Smooth muscle cell (in vitro differentiated cells): ENCODE results near the gene ZNF431. TPM values are rescaled to one million over a fixed set of nuclear protein-coding genes. Genes with fewer than 3 reads are reported as not detected.
"Not testable (repeated sequence)": the region's sequence is repeated elsewhere in the genome, so short reads cannot be mapped to it uniquely, and the experiment has no call there.

ENCODE experiments used
- DNase-seq: peaks from one replicate; lab custom pipeline; 2025; ENCODE audit not compliant: unreplicated experiment; lab: John Stamatoyannopoulos, UW
- H2AFZ ChIP-seq: fragments of 200-600 bp; sonication (generic); 2 replicates; pipeline ENCODE4 v1.6.0; 2016; ENCODE audit warnings: antibody characterized with exemption, low read depth, mild to moderate bottlenecking
- H3F3A ChIP-seq: fragments of 200-600 bp; sonication (generic); 2 replicates; pipeline ENCODE4 v1.6.0; 2017; ENCODE audit warnings: antibody characterized with exemption, low read depth
- H3K27ac ChIP-seq: fragments of 200-600 bp; sonication (generic); 2 replicates; pipeline ENCODE4 v1.5.1; 2016; ENCODE audit warnings: low read depth, mild to moderate bottlenecking
- H3K27me3 ChIP-seq: fragments of 200-600 bp; sonication (generic); 2 replicates; pipeline ENCODE4 v1.6.1; 2016; ENCODE audit warnings: low read depth, mild to moderate bottlenecking
- H3K36me3 ChIP-seq: fragments of 200-600 bp; sonication (generic); 2 replicates; pipeline ENCODE4 v1.5.1; 2016; ENCODE audit warnings: low read depth
- H3K4me1 ChIP-seq: fragments of 200-600 bp; sonication (generic); 2 replicates; pipeline ENCODE4 v1.5.1; 2016; ENCODE audit warnings: low read depth
- H3K4me2 ChIP-seq: fragments of 200-600 bp; sonication (generic); 2 replicates; pipeline ENCODE4 v1.6.0; 2016; ENCODE audit warnings: mild to moderate bottlenecking
- H3K4me3 ChIP-seq: fragments of 200-600 bp; sonication (generic); 2 replicates; pipeline ENCODE4 v1.5.1; 2016; ENCODE audit warnings: mild to moderate bottlenecking
- H3K79me2 ChIP-seq: fragments of 200-600 bp; sonication (generic); 2 replicates; pipeline ENCODE4 v1.6.0; 2016; ENCODE audit warnings: low read depth, mild to moderate bottlenecking
- H3K9ac ChIP-seq: fragments of 200-600 bp; sonication (generic); 2 replicates; pipeline ENCODE4 v1.6.0; 2016; ENCODE audit warnings: low read depth
- H3K9me3 ChIP-seq: fragments of 200-600 bp; sonication (generic); replicated peaks from 2 replicates; pipeline ENCODE4 v1.5.1; 2016; ENCODE audit warnings: low read depth
- H4K20me1 ChIP-seq: fragments of 200-600 bp; sonication (generic); 2 replicates; pipeline ENCODE4 v1.6.0; 2016; ENCODE audit warnings: low read depth
- CTCF ChIP-seq: fragments of 200-600 bp; sonication (generic); IDR thresholded peaks from 2 replicates; pipeline ENCODE4 v1.5.1; 2017; ENCODE audit warnings: borderline replicate concordance, mild to moderate bottlenecking, antibody characterized with exemption; ENCODE audit not compliant: insufficient read depth, poor library complexity, severe bottlenecking
- WGBS: methylation state at CpG from one replicate; pipeline ENCODE4 v1.1.7; 2016; ENCODE audit warnings: low lambda C conversion rate; 5-methylcytosine and 5-hydroxymethylcytosine counted together
- polyA plus RNA-seq: library from polyadenylated mRNA; unstranded; fragments of >200 nt; fragmentation: Nextera tagmentation; extraction: Ambion mirVana; gene quantifications from 2 replicates; pipeline ENCODE4 v1.2.1, GENCODE V29; 2016
- total RNA-seq: library from RNA; depleted of rRNA; stranded (reverse); fragments of >200 nt; gene quantifications from 2 replicates; pipeline ENCODE4 v1.2.3, GENCODE V29; 2014

The ZNF431 gene
- total and polyA plus RNA-seq, 2 experiments from 2014 or later, result 5.2 to 14.7 TPM

- H4K20me1 ChIP-seq, result no peaks in the 10 kb centered on the region
- H3K4me3 ChIP-seq, result no peak overlapping the region
- H3K9me3 ChIP-seq, result peaks cover 2% of the 10 kb centered on the region
- no peaks in the 10 kb centered on the region for H3K79me2 ChIP-seq
- no peak for TF ChIP-seq CTCF
- no peaks in the 10 kb centered on the region for H3K4me1 ChIP-seq
- no peak overlapping the region for H3K9ac ChIP-seq
- H2AFZ ChIP-seq, result no peak overlapping the region
- 48% methylated on average over 6 of the region's 6 CpGs for WGBS
- H3K27me3 ChIP-seq, result no peaks in the 10 kb centered on the region
- no peak overlapping the region for H3K4me2 ChIP-seq
- H3K36me3 ChIP-seq, result no peaks in the 10 kb centered on the region
- H3K27ac ChIP-seq, result no peak overlapping the region
- no peaks in the 10 kb centered on the region for H3F3A ChIP-seq
- no peak for DNase-seq
Observed at GRCh38 chr19:21210037-21210621, 68.3 kb downstream of the ZNF431 start.

- no peak overlapping the region for H2AFZ ChIP-seq
- no peaks in the 10 kb centered on the region for H3K27me3 ChIP-seq
- H3K36me3 ChIP-seq, result no peaks in the 10 kb centered on the region
- H3K4me1 ChIP-seq, result no peaks in the 10 kb centered on the region
- no peak overlapping the region for H3K4me3 ChIP-seq
- no peak overlapping the region for H3K9ac ChIP-seq
- H3K4me2 ChIP-seq, result no peak overlapping the region
- H3K9me3 ChIP-seq, result peaks cover 10% of the 10 kb centered on the region
- no peaks in the 10 kb centered on the region for H3F3A ChIP-seq
- H4K20me1 ChIP-seq, result no peaks in the 10 kb centered on the region
- no peaks in the 10 kb centered on the region for H3K79me2 ChIP-seq
- H3K27ac ChIP-seq, result no peak overlapping the region
- DNase-seq, result no peak
- no peak for TF ChIP-seq CTCF
Observed at GRCh38 chr19:21221693-21222092, 79.9 kb downstream of the ZNF431 start.

- H3K27ac ChIP-seq, H2AFZ ChIP-seq, H3K9me3 ChIP-seq, H3K4me2 ChIP-seq, H3F3A ChIP-seq, H3K4me3 ChIP-seq, H3K27me3 ChIP-seq, H3K79me2 ChIP-seq, DNase-seq, H3K4me1 ChIP-seq, H3K36me3 ChIP-seq, H4K20me1 ChIP-seq, H3K9ac ChIP-seq: not testable (repeated sequence)
- 82% methylated on average over 3 of the region's 3 CpGs for WGBS
Observed at GRCh38 chr19:21229938-21230337, 88.1 kb downstream of the ZNF431 start.

GRCh38 chr19:21233691-21234090 is 91.9 kb downstream of the ZNF431 start:
- Histone ChIP-seq H3K4me2 (no peak overlapping the region), H3K36me3 (no peaks in the 10 kb centered on the region), H3K9me3 (peaks cover 6% of the 10 kb centered on the region), H2AFZ (no peak overlapping the region), H4K20me1 (no peaks in the 10 kb centered on the region), H3K27ac (no peak overlapping the region), H3K27me3 (no peaks in the 10 kb centered on the region), H3K4me3 (no peak overlapping the region), H3F3A (no peaks in the 10 kb centered on the region), H3K79me2 (no peaks in the 10 kb centered on the region), H3K9ac (no peak overlapping the region), H3K4me1 (no peaks in the 10 kb centered on the region)
- TF ChIP-seq CTCF, result no peak
- 88% methylated on average over 2 of the region's 2 CpGs for WGBS
- DNase-seq, result no peak

- not testable (repeated sequence) for H4K20me1 ChIP-seq, H3K27ac ChIP-seq, H3K27me3 ChIP-seq, H2AFZ ChIP-seq, H3K9me3 ChIP-seq, H3K79me2 ChIP-seq, H3K4me3 ChIP-seq, DNase-seq, H3K4me1 ChIP-seq, H3K4me2 ChIP-seq, H3F3A ChIP-seq, H3K36me3 ChIP-seq, H3K9ac ChIP-seq
- WGBS, result 92% methylated on average over 4 of the region's 4 CpGs
Observed at GRCh38 chr19:21236751-21237150, 94.9 kb downstream of the ZNF431 start.
